GM21360 (cell line): ENCODE data around the gene KIF20B.
"Not testable (repeated sequence)": the region's sequence is repeated elsewhere in the genome, so short reads cannot be mapped to it uniquely, and the experiment has no call there.

ENCODE experiments used
- ATAC-seq: cut with Tn5 transposase; IDR thresholded peaks from one replicate; pipeline ENCODE4 v1.9.1; 2021; ENCODE audit warnings: mild to moderate bottlenecking, moderate library complexity; ENCODE audit not compliant: unreplicated experiment

Gene KIF20B

DNA sequence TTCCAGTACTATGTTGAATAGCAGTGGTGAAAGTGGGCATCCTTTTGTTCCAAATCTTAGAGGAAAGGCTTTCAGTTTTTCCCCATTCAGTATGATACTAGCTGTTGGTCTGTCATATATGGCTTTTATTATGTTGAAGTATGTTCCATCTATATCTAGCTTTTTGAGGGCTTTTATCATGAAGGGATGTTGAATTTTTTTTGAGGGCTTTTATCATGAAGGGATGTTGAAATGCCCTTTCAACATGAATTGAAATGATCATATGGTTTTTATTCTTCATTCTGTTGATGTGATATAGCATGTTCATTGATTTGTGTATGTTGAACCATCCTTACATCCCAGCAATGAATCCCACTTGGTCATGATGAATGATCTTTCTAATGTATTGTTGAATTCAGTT, 75.3 kb downstream of the KIF20B start:
- ATAC-seq: no peak

DNA sequence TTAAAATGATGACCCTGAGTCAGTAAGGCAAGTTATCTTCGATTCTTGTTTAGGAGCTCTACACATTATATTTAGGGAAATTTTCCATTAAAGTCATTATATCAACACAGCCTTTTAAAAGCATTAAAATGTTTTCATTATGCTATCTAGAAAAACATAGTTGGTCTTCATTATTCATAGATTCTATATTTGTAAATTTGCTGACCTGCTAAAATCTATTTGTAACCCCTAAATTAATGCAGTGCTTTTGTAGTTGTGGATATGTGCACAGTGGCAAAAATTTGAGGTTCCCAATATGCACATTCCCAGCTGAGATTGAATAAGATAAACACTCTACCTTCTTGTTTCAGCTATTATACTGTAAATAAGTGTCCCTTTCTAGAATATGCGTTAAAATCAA, 81.1 kb downstream of the KIF20B start:
- ATAC-seq: no peak

DNA sequence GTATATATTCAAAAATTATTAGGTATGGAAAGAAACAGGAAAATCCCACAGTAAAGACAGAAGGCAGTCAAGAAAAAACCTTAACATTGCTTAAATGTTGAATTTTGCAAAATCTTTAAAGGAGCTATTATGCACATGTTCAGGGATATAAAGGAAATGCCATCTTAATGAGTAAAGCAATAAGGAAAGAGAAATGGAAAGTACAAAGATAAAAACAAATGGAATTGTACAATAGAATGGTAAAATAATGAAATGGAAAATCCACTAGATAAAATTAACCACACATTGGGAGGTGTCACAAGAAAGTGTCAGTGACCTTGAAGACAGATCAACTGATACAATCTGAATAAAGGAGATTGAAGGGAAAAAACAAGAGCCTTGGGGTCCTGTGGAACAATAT, 82.0 kb downstream of the KIF20B start:
- no peak for ATAC-seq

DNA sequence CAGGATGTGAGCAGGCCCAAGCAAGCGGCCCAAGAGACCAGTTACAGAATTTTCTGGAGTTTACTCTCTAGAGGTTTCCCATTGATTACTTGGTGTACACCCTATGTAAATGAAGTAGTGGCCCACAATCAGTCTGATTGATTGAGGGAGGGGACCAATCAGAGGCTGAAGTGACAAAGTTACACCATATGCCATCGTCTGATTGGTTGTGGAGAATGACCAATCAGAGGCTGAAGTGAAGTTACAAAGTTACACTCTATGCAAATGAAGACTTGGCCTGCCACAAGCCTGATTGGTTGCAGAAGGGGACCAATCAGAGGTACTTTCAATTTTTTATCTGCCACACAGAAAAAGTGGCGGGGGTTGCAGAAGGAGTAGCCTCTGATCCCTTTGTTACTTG, 83.7 kb downstream of the KIF20B start:
- no peak for ATAC-seq

DNA sequence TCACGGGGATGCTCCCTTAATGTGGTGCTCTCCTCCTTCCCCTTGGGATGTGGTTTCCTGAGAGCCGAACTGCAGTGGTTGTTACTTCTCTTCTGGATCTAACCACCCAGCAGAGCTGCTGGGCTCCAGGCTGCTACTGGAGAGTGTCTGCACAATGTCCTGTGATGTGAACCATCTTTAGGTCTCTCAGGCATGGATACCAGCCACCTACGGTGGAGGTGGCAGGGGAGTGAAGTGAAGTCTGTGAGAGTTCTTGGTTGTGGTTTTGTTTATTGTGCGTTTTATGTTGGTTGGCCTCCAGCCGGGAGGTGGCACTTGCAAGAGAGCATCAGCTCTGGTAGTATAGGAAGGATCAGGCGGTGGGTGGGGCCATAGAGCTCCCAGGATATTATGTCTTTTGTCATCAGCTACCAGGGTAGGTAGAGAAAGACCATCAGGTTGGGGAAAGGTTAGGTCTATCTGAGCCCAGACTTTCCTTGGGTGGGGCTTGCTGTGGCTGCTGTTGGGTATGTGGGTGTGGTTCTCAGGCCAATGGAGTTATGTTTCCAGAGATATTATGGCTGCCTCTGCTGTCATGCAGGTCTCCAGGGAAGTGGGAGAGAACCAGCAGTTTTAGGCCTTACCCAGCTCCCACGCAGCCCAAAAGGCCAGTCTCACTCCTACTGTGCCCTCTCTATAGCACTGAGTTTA, 87.9 kb downstream of the KIF20B start:
- no peak for ATAC-seq

DNA sequence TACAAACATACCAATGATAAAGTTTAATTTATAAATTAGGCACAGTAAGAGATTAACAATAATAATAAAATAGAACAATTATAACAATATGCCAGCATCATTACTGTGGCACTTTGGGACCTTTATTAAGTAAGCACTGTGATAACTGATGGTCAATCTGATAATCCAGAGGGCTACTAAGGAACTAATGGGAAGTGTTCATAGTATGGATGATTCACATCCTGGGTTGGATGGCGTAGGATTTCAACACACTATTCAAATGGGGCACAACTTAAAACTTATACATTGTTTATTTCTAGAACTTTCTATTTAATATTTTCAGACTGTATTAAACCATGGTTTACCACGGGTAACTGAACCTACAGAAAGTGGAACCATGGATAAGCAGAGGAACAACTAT, 90.8 kb downstream of the KIF20B start:
- ATAC-seq: no peak

DNA sequence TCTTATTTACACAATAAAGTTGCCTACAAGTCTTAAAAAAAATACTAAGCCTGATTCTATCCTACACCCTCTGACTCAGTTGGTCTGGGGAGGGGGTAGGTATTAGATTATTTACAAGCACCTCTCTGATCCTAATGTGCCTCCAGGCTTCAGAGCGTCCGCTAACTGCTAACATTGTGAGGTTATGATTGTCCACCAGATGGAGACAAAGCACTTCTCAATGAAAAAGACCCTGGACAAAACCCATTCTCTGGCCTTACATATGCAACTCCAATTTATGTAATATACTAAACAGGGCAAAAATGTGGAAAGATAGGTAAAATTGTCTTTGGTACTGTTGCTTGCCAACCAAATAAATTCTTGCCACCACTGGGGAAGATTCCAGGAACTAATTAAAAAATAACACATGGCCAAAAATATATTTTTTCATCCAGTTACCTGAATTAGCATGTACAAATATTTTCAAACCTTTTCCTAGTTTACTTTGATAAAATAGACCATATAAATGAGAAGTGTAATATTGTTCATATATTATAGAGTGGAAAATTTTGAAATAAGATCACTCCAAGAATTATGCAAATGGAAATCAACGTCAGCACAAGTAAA, 92.4 kb downstream of the KIF20B start:
- peak; percentile 61 for ATAC-seq

DNA sequence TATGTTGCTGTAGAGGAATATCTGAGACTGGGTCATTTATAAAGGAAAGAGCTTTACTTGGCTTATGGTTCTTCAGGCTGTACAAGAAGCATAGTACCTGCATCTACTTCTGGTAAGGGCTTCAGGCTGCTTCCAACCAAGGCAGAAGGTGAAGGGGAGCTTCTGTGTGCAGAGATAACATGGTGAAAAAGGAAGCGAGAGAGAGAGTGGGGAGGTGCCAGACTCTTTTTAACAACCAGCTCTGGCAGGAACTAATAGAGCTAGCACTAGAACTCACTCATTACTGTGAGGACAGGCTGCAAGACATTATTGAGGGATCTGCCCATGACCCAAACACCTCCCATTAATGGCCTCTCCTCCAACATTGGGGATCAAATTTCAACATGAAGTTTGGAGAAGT, 94.5 kb downstream of the KIF20B start:
- peak; percentile 47 for ATAC-seq

DNA sequence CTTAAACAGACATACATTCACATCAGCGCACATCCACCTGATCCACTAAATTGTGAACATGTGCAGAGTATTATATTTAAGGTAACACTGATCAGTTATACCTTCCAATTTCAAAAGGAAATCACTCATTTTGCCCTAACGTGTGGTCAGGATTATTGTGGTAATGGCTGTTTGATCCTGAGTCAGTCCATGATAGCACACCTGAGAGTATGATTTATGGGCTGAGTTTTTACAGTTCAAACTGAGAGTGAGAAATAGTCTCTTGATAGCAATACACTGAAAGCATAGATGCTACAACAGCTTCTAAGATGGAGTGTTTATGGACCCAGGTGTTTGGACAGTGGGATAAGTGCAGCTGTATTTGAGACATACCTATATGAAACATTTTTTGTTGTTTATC, 96.7 kb downstream of the KIF20B start:
- ATAC-seq: no peak

DNA sequence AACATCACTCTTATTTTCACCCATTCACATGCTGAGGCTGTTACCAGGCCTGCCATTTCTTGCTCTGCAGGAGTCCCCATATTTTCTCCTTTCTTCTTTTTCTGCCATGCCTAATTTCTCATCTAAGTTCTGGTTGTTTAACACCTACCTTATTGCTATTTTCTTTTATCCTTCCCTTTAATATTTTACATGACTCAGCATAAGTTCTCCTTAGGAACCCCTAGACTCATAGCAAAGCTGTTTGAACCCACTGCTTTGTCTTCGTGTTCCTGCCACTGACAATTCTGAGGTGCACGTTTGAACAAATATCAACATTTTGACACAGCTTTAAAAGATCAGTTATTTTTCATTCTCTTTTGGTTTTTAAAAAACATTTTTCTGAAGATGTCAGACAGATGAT, 98.2 kb downstream of the KIF20B start:
- no peak for ATAC-seq

DNA sequence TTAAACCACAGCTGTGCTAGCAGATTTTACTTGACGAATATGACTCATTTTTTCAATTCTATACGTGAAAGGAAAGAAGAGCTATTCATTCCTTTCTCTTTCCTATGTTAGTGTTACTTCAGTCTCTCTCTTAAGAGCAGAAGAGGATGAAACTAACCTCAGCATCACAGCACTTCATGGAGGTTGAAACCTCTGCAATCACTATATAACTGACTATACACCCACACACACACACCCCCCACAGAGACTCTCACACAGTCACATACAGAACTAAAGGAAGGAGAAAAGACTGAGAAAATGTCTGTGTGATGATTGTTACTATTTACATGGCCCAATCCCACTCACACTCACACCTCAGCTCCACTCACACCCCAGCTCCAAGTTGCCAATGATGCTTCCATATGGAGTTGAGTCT, 104.2 kb downstream of the KIF20B start:
- peak; percentile 88 for ATAC-seq

DNA sequence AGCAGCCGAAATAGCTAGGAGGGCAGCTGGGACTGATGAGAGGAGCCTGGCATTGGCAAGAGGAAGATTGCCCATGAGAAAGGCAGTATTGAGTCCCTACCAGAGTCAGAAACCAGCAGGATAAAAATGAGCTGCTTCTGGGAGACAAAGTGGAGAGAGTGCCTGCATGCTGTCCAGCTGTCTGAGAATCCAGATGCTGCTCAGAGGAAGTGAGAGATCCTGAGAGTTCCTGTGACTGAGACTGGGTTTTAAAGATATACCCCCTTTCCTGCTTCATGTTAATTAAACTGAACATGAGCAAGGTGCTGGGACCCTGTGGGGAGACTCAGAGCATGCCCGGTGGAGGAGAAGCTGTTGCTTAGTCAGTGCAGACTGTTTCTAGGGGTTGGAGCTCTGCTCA, 107.5 kb downstream of the KIF20B start:
- peak; percentile 31 for ATAC-seq

DNA sequence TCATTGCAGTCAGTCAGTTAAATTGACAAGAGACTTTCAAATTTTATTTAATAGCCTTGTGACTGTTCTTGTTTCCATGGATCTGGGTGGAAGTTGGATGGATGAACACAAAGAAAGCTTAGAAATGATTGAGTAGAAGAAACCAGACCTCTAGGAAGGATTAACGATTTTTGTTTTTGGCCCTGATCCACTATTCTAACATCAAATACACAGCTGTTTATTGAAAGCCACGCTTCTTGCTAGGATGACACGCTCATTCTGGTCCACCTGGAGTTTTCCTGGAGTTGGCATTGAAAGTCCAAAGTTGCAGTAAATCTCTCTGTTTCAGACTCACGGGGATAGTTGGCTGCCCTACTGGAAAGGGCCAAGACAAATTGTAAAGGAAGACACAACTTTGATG, 108.4 kb downstream of the KIF20B start:
- ATAC-seq: no peak

DNA sequence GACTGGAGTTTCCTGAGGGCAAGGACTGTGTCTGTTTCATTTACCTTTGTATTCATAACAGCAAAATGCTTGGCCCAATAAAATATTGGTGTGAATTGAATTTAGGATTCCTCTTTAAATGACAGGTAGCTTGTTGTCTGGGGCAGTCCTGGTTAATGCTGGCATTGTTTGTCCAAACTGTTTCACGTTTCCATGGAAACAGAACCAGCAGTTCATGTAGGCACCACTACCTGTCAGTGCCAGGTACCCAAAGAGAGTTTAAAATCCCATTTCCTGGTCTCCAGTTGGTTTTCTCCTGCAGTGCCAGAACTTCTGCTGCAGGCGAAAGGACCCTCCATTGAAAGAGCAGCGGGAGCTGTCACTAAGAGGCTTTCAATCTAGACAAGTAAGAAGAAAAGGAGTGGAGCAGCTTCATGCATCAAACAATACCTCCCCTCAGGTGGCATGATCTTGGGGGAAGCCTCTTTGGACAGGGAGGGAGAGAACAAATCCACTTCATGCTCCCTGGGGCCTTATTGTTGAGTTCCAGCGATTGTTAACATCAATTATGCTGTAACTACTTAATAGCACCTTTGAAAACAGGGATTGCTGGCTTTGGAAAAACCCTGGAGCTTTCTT, 109.6 kb downstream of the KIF20B start:
- ATAC-seq: no peak

DNA sequence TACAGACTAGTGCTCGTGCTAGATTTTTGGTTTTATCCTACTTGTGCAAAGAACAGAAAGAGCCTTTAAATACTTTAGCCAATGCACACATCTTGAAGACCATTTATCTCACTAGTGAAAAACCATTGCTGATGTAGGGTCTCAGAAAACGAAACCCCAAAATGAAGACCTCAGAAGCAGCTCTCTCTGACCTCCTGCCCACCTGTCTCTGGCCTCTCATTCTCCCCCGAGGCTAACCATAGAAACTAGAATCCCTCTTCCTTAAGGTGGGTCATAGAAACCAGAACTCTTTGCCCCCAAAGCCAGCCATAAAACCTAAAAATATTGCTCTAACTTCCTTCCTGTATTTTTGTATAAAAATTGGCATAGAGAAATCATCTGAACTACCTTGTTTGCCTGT, 112.2 kb downstream of the KIF20B start:
- ATAC-seq: no peak

DNA sequence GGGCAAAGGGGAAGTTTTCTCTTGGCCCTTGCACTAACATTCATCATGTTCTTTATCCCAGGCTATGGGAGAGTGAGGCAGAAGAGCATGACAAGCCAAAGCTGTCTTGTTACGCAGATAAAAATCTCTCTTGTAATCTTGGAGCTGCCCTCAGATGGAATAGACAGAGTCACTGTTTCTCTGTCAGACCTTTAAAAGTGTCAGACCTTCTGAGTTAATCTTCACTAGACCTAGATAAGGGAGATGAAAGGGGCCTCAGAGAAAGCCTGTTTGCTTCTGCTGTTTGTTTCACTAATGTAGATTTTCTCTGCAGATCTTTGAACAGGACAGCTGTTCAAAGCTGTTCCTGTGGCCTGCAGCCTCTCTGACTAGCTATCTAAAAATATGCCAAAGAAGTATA, 112.9 kb downstream of the KIF20B start:
- ATAC-seq: no peak

DNA sequence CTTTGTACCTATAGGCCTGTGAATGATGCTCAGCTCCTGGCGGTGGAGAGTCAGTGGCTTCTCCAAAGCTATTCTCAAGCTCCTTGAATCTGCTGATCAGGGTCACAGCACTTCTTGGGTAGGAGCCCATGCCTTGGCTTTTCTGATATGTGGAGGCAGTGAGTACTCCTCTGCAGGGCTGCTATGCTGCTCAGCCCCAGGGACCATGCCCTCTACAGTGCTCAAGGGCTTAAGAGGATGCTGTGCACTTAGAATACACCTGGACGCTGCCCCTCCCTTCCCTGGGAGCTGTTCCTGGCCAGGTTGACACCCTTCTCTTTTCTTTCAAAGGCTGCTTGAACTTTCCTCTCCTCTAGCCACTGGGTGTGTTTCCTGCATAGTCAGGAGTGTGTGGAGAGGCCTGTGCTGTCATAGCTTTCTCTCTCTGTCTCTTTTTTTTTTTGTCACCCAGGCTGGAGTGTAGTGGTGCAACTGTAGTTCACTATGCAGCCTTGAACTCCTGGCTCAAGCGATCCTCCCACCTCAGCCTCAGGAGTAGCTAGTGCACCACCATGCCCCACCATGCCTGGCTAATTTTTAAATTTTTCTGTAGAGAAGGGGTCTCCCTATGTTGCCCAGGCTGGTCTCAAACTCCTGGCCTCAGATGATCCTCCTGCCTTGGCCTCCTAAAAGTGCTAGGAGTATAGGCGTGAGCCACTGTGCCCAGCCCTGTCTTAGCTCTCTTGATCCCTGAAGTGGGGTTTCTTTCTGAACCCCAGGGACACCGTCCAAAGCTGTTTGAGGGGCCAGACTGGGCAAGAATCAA, 113.9 kb downstream of the KIF20B start:
- no peak for ATAC-seq

DNA sequence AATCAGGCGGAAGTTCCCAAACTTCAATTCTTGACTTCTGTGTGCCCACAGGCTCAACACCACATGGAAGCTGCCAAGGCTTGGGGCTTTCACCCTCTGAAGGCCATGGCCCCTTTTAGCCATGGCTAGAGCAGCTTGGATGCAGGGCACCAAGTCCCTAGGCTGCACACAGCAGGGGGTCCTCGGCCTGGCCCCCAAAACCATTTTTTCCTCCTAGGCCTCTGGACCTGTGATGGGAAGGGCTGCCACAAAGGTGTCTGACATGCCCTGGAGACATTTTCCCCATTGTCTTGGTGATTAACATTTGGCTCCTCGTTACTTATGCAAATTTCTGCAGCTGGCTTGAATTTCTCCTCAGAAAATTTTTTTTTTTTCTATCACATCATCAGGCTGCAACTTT, 117.6 kb downstream of the KIF20B start:
- ATAC-seq: not testable (repeated sequence)
